Measurements from ENCODE around the gene AMH.

The AMH gene

GRCh38 chr19:2251106-2252054, 2.3 kb downstream of the AMH start:
- DNase-seq: no peak

GRCh38 chr19:2252055-2252796, 3.1 kb downstream of the AMH start:
- no peak for DNase-seq

GRCh38 chr19:2252797-2253105, 3.6 kb downstream of the AMH start:
- no peak for DNase-seq

GRCh38 chr19:2253106-2254063, 4.3 kb downstream of the AMH start:
- no peak for DNase-seq

- no peak for DNase-seq
Observed at GRCh38 chr19:2254064-2254872, 5.1 kb downstream of the AMH start.

GRCh38 chr19:2255112-2255845, 6.2 kb downstream of the AMH start:
- DNase-seq: no peak

GRCh38 chr19:2255982-2256685, 7.0 kb downstream of the AMH start, which contains the start of gene JSRP1:
Gene JSRP1 (minus strand): TSS chr19:2256417. CDS start chr19:2255314, 1,103 bp downstream.
- no peak for DNase-seq

- peak in 1 of 2 experiments; percentile 41 for DNase-seq
Observed at GRCh38 chr19:2259336-2259735, 10.2 kb downstream of the AMH start.

GRCh38 chr19:2260341-2260805, 11.2 kb downstream of the AMH start:
- DNase-seq: no peak

GRCh38 chr19:2261438-2262172, 12.5 kb downstream of the AMH start:
- no peak for DNase-seq

- peak; percentile 46 to 73 for DNase-seq
Observed at GRCh38 chr19:2266183-2266993, 17.3 kb downstream of the AMH start.

GRCh38 chr19:2268480-2268830, 19.3 kb downstream of the AMH start:
- no peak for DNase-seq

GRCh38 chr19:2268861-2269243, 19.7 kb downstream of the AMH start:
- no peak for DNase-seq

- DNase-seq: peak; percentile 87 to 91
Observed at GRCh38 chr19:2269244-2270156, 20.4 kb downstream of the AMH start.

GRCh38 chr19:2270157-2270422, 21.0 kb downstream of the AMH start:
- no peak for DNase-seq

- DNase-seq: peak in 1 of 2 experiments; percentile 46
Observed at GRCh38 chr19:2270423-2271233, 21.5 kb downstream of the AMH start.

Data from SHP77 (cell line).